DMS 273 treated with DMSO at 0.1 percent for 48 hours (cell line): ENCODE measurements around the gene LGALS8.

Experiments used
- DNase-seq: peaks from one replicate; lab custom pipeline; 2025; lab: John Stamatoyannopoulos, UW

LGALS8 gene

GRCh38 chr1:236590553-236591150 is 66.9 kb downstream of the LGALS8 start:
- DNase-seq = no peak

DNA sequence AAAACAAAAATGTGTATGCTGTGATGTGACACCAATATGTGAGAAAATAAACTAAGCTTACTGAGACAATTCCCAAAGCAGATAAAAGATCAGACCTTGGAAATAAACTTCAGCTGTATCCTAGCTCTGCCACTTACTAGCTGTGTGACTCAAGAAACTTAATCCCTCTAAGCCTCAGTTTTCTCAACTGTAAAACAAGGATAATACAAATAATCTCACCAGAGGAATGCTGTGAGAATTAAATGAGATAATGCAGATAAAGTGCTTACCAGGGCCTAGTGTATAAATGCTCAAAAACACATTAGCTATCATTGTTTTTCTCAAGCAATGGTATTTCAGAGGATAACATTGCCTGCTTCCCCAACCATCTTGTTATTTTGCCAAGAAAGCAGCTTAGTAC is 78.4 kb downstream of the LGALS8 start:
- no peak for DNase-seq
